Measurements from ENCODE around the gene SETBP1. TPM values are rescaled to one million over a fixed set of nuclear protein-coding genes. Genes with fewer than 3 reads are reported as not detected.

Gene SETBP1
- total RNA-seq, 1 donor from 2014 or later, result 12.0 TPM

DNA sequence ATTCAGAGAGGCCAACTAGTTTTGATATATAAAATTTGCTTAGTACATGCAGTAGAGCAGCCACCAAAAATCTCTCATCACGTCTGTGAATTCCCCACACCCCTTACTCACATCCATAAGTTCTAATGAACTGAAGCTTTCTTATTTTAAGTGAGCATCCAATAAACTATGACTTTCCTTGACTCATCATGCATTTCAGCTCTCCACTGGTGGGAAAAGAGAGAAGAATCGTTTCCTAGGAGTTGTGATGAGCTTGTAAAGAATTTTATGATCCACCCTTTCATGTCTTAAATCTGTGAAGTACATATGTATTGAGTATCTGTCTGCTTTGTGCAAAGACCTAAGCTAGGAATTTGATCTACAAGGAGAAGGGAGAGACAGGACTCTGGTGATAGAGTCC, 428.6 kb downstream of the SETBP1 start:
- Histone ChIP-seq H3F3A (ENCODE audit: low read depth) (no peaks in the 10 kb centered on the region), H3K4me1 (peaks cover 10% of the 10 kb centered on the region), H2AFZ (replicated peaks) (no peak overlapping the region), H3K79me2 (ENCODE audit: low read depth) (no peaks in the 10 kb centered on the region), H3K9me3 (ENCODE audit: low read depth) (no peaks in the 10 kb centered on the region), H3K4me3 (no peak overlapping the region), H3K36me3 (no peaks in the 10 kb centered on the region), H3K27ac (no peak overlapping the region), H4K20me1 (ENCODE audit: low read depth) (no peaks in the 10 kb centered on the region), H3K27me3 (no peaks in the 10 kb centered on the region), H3K9ac (no peak overlapping the region), H3K4me2 (no peak overlapping the region)
- H3K27ac Mint-ChIP-seq, result no peak overlapping the region
- no peaks in the 10 kb centered on the region for H3K27me3 Mint-ChIP-seq (ENCODE audit: insufficient read depth, low read depth)
- TF ChIP-seq EZH2 (IDR thresholded peaks at IDR 0.05) (no peak), EZH2phosphoT487 (IDR thresholded peaks at IDR 0.05) (no peak), CTCF (IDR thresholded peaks at IDR 0.05) (no peak)
- H3K36me3 Mint-ChIP-seq, result peaks cover 2% of the 10 kb centered on the region
- no peak overlapping the region for H3K4me3 Mint-ChIP-seq
- H3K4me1 Mint-ChIP-seq, result peaks cover 13% of the 10 kb centered on the region
- no peak for DNase-seq (ENCODE audit: low spot score)
- H3K9me3 Mint-ChIP-seq, result peaks cover 10% of the 10 kb centered on the region

DNA sequence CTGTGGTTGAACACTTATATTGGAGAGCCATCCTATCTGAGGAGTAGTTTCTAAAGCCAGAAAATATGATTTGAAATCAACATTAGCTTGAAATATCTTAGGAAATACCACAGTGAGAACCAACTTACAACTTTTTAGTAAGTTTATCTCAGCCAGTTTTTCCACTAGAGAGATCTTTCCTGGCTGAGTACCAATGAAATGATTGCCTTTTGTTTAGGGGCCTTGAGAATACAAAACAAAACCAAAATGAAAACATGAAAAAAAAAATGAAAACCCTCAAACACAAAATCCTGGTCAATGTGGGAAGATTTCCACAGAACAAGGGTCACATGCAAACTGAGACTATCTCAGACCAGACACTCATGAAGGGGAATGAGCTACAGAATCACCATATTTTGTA, 429.0 kb downstream of the SETBP1 start:
- H4K20me1 ChIP-seq (ENCODE audit: low read depth), result no peaks in the 10 kb centered on the region
- no peaks in the 10 kb centered on the region for H3K79me2 ChIP-seq (ENCODE audit: low read depth)
- no peak overlapping the region for H3K4me2 ChIP-seq
- no peak overlapping the region for H3K27ac ChIP-seq
- Mint-ChIP-seq H3K27me3 (ENCODE audit: insufficient read depth, low read depth) (no peaks in the 10 kb centered on the region), H3K4me3 (no peak overlapping the region), H3K9me3 (peaks cover 10% of the 10 kb centered on the region), H3K4me1 (peaks cover 9% of the 10 kb centered on the region), H3K36me3 (peaks cover 2% of the 10 kb centered on the region), H3K27ac (no peak overlapping the region)
- no peaks in the 10 kb centered on the region for H3F3A ChIP-seq (ENCODE audit: low read depth)
- no peaks in the 10 kb centered on the region for H3K36me3 ChIP-seq
- DNase-seq (ENCODE audit: low spot score), result no peak
- TF ChIP-seq EZH2phosphoT487 (IDR thresholded peaks at IDR 0.05) (no peak), CTCF (IDR thresholded peaks at IDR 0.05) (no peak), EZH2 (IDR thresholded peaks at IDR 0.05) (no peak)
- peaks cover 6% of the 10 kb centered on the region for H3K4me1 ChIP-seq
- H3K9me3 ChIP-seq (ENCODE audit: low read depth), result no peaks in the 10 kb centered on the region
- no peaks in the 10 kb centered on the region for H3K27me3 ChIP-seq
- H3K4me3 ChIP-seq, result no peak overlapping the region
- no peak overlapping the region for H3K9ac ChIP-seq
- H2AFZ ChIP-seq (replicated peaks), result no peak overlapping the region

- Mint-ChIP-seq H3K27ac (no peak overlapping the region), H3K4me1 (peaks cover 7% of the 10 kb centered on the region), H3K9me3 (peaks cover 10% of the 10 kb centered on the region), H3K4me3 (no peak overlapping the region), H3K27me3 (ENCODE audit: insufficient read depth, low read depth) (no peaks in the 10 kb centered on the region), H3K36me3 (peaks cover 2% of the 10 kb centered on the region)
- Histone ChIP-seq H3K4me1 (peaks cover 5% of the 10 kb centered on the region), H3K27me3 (no peaks in the 10 kb centered on the region), H3K4me2 (no peak overlapping the region), H3K27ac (no peak overlapping the region), H3K9me3 (ENCODE audit: low read depth) (no peaks in the 10 kb centered on the region), H4K20me1 (ENCODE audit: low read depth) (no peaks in the 10 kb centered on the region), H3K36me3 (no peaks in the 10 kb centered on the region), H3K79me2 (ENCODE audit: low read depth) (no peaks in the 10 kb centered on the region), H2AFZ (replicated peaks) (no peak overlapping the region), H3F3A (ENCODE audit: low read depth) (no peaks in the 10 kb centered on the region), H3K4me3 (no peak overlapping the region), H3K9ac (no peak overlapping the region)
- no peak for DNase-seq (ENCODE audit: low spot score)
- TF ChIP-seq EZH2 (IDR thresholded peaks at IDR 0.05) (no peak), EZH2phosphoT487 (IDR thresholded peaks at IDR 0.05) (no peak)
Measured at GRCh38 chr18:45110577-45111501, 430.2 kb downstream of the SETBP1 start.

DNA sequence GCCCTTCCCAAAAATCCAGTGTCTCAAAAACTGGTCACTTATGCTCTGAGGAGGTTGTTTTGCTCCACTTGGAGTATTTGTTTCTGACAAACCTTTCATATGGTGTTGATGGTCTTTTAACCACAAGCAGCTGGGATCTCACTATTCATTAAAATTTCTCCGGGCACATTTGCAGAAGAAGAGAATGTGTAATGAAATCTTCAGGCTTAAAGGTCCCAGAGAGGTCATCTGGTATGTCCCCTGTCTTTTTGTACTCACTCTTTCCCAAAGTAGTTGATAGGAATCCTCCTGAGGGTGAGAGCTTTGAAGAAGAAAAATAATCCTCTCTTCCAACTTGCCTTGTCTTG, 430.8 kb downstream of the SETBP1 start:
- no peak overlapping the region for H3K27ac ChIP-seq
- H3K4me2 ChIP-seq, result no peak overlapping the region
- no peak overlapping the region for H2AFZ ChIP-seq (replicated peaks)
- Mint-ChIP-seq H3K27ac (no peak overlapping the region), H3K4me3 (no peak overlapping the region), H3K27me3 (ENCODE audit: insufficient read depth, low read depth) (no peaks in the 10 kb centered on the region), H3K4me1 (peaks cover 7% of the 10 kb centered on the region), H3K36me3 (peaks cover 2% of the 10 kb centered on the region), H3K9me3 (peaks cover 10% of the 10 kb centered on the region)
- no peaks in the 10 kb centered on the region for H3F3A ChIP-seq (ENCODE audit: low read depth)
- H3K9ac ChIP-seq, result no peak overlapping the region
- no peaks in the 10 kb centered on the region for H3K79me2 ChIP-seq (ENCODE audit: low read depth)
- no peaks in the 10 kb centered on the region for H3K36me3 ChIP-seq
- H3K27me3 ChIP-seq, result no peaks in the 10 kb centered on the region
- H3K9me3 ChIP-seq (ENCODE audit: low read depth), result no peaks in the 10 kb centered on the region
- TF ChIP-seq EZH2phosphoT487 (IDR thresholded peaks at IDR 0.05) (no peak), EZH2 (IDR thresholded peaks at IDR 0.05) (no peak), CTCF (IDR thresholded peaks at IDR 0.05) (no peak)
- H4K20me1 ChIP-seq (ENCODE audit: low read depth), result no peaks in the 10 kb centered on the region
- no peak for DNase-seq (ENCODE audit: low spot score)
- no peak overlapping the region for H3K4me3 ChIP-seq
- peaks cover 5% of the 10 kb centered on the region for H3K4me1 ChIP-seq

All from neural progenitor cell (in vitro differentiated cells).